CD4-positive, alpha-beta memory T cell (primary cell): ENCODE results near the gene MARK4. TPM values are rescaled to one million over a fixed set of nuclear protein-coding genes. Genes with fewer than 3 reads are reported as not detected.

Source experiments
- CTCF ChIA-PET: fragments of 350-600 bp; sonication (Branson Sonifier 250); formaldehyde crosslinking; loops from one replicate; lab custom pipeline; 2021; ENCODE audit warnings: inconsistent platforms; ENCODE audit not compliant: partially characterized antibody; lab: Charles Lee
- POLR2A ChIA-PET: fragments of 350-600 bp; sonication (Branson Sonifier 250); formaldehyde crosslinking; loops from one replicate; lab custom pipeline; 2021; ENCODE audit not compliant: partially characterized antibody; lab: Charles Lee
- DNase-seq, 5 donors: peaks; one replicate each; pipeline versions ENCODE4 v3.0.0 to v3.0.0-alpha.2; 2020 to 2022; ENCODE audit warnings: mixed read lengths in 1 of 5
- H3K27ac ChIP-seq: one replicate; pipeline ENCODE4 v1.7.0; 2013; ENCODE audit warnings: low read depth, low read length
- H3K27me3 ChIP-seq: 2 replicates; pipeline ENCODE4 v1.7.0; 2013; ENCODE audit warnings: mild to moderate bottlenecking, low read length, moderate library complexity; ENCODE audit not compliant: insufficient read depth
- H3K36me3 ChIP-seq: 2 replicates; pipeline ENCODE4 v1.7.0; 2013; ENCODE audit warnings: mild to moderate bottlenecking, low read length, moderate library complexity; ENCODE audit not compliant: insufficient read depth
- H3K4me1 ChIP-seq: 2 replicates; pipeline ENCODE4 v1.7.0; 2013; ENCODE audit warnings: mild to moderate bottlenecking, low read length, moderate library complexity; ENCODE audit not compliant: insufficient read depth
- H3K4me3 ChIP-seq, 2 donors: one replicate each; pipeline ENCODE4 v1.7.0; 2013; ENCODE audit warnings: low read length in 2 of 2, mild to moderate bottlenecking in 1 of 2
- H3K9me3 ChIP-seq, 2 donors: one replicate each; pipeline ENCODE4 v1.7.0; 2013; ENCODE audit warnings: low read length in 2 of 2, control low read depth in 1 of 2; ENCODE audit not compliant: control insufficient read depth in 1 of 2
- H3K27ac Mint-ChIP-seq, 7 donors: one replicate each; pipeline ENCODE4 v1.8.0; 2020 to 2021; ENCODE audit warnings: mixed read lengths in 7 of 7, mild to moderate bottlenecking in 6 of 7, inconsistent platforms in 3 of 7, moderate library complexity in 3 of 7
- H3K27me3 Mint-ChIP-seq, 2 donors: one replicate each; pipeline ENCODE4 v1.8.0; 2020 to 2021; ENCODE audit warnings: mixed read lengths in 2 of 2
- H3K36me3 Mint-ChIP-seq, 2 donors: one replicate each; pipeline ENCODE4 v1.8.0; 2020 to 2021; ENCODE audit warnings: mixed read lengths in 2 of 2, inconsistent platforms in 1 of 2, mild to moderate bottlenecking in 1 of 2
- H3K4me1 Mint-ChIP-seq, 4 donors: one replicate each; pipeline ENCODE4 v1.8.0; 2020 to 2021; ENCODE audit warnings: mixed read lengths in 4 of 4, mild to moderate bottlenecking in 1 of 4
- H3K4me3 Mint-ChIP-seq, 8 donors: one replicate each; pipeline ENCODE4 v1.8.0; 2020 to 2021; ENCODE audit warnings: mixed read lengths in 8 of 8, mild to moderate bottlenecking in 7 of 8, moderate library complexity in 6 of 8, inconsistent platforms in 3 of 8
- H3K9me3 Mint-ChIP-seq, 8 donors: one replicate each; pipeline ENCODE4 v1.8.0; 2020 to 2021; ENCODE audit warnings: mixed read lengths in 8 of 8, mild to moderate bottlenecking in 5 of 8, inconsistent platforms in 3 of 8, moderate library complexity in 1 of 8
- intact Hi-C: fragments of 100-400 bp; cut with micrococcal nuclease; formaldehyde crosslinking; loops from one replicate; pipeline ENCODE4 v1.15.1; 2023
- polyA plus RNA-seq, 2 donors: library from polyadenylated mRNA; unstranded; fragments of 300-500 nt; fragmentation: Illumina TruSeq; gene quantifications; one replicate each; pipeline ENCODE4 v1.2.3, GENCODE V29; 2021
- total RNA-seq, 2 experiments: library from RNA; stranded (reverse); gene quantifications; one replicate each; pipeline ENCODE4 v1.2.3, GENCODE V29; 2021

Gene MARK4
- total and polyA plus RNA-seq, 4 experiments from 2014 or later: 0.11 to 25.2 (median 13.0) TPM

- H3K36me3 ChIP-seq: peaks cover 5% of the 10 kb centered on the region
- no peaks in the 10 kb centered on the region for H3K9me3 ChIP-seq
- CTCF ChIA-PET: interaction anchor here (1.4 kb wide), 1 partner anchor 9 kb away, joined by 3 read pairs; no protein-coding TSS in a partner anchor
- H3K4me3 ChIP-seq: no peak overlapping the region
- peaks cover 0 to 2% (median 0%) of the 10 kb centered on the region in 8 donors for H3K9me3 Mint-ChIP-seq
- no peaks in the 10 kb centered on the region for H3K27me3 ChIP-seq
- H3K4me3 Mint-ChIP-seq: no peak overlapping the region
- H3K36me3 Mint-ChIP-seq: peaks cover 0 to 4% of the 10 kb centered on the region in 2 donors
- DNase-seq: no peak
- peak overlapping the region in 2 of 7 donors; percentile 15 to 65 for H3K27ac Mint-ChIP-seq
- no peaks in the 10 kb centered on the region for H3K4me1 ChIP-seq
- H3K4me1 Mint-ChIP-seq: no peaks in the 10 kb centered on the region
- POLR2A ChIA-PET: no interaction called here
- H3K27ac ChIP-seq: no peak overlapping the region
- H3K27me3 Mint-ChIP-seq: peaks cover 8 to 10% of the 10 kb centered on the region in 2 donors
- intact Hi-C loops: no loop called here
Observed at GRCh38 chr19:45347570-45348366, 96.7 kb downstream of the MARK4 start.

DNA sequence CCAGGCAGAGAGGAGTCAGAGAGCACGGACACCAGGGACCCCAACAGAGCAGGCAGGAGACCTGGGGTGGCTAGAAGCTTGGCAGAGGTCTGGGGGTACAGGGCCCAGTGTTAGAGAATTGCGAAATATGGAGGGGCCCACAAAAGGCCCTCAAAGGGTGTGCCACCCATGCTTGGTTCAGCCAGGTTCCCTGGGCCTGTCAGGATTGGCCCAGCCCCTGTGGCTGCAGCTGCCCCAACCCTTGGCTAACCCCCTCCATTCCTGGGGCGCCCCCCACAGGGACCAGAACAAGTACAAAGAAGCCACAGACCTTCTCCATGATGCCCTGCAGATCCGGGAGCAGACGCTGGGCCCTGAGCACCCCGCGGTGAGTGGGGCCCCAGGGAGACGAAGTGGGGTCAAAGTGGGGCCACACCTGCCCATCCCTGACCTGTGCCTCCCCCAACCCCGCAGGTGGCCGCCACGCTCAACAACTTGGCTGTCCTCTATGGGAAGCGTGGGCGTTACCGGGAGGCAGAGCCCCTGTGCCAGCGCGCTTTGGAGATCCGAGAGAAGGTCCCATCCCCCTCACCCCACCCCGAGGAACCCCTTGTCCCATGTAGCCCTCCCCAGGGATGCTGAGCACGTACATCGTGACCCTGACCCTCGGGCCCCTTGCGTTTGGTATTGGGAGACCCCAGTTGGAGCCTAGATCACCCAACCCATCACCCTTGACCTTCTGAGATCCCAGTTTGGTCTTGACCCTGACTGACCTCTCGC lies 97.5 kb downstream of the MARK4 start:
- Histone ChIP-seq H3K4me1 (no peaks in the 10 kb centered on the region), H3K4me3 (no peak overlapping the region), H3K9me3 (no peaks in the 10 kb centered on the region), H3K27ac (no peak overlapping the region), H3K27me3 (no peaks in the 10 kb centered on the region), H3K36me3 (peaks cover 12% of the 10 kb centered on the region)
- Mint-ChIP-seq H3K27ac (peak overlapping the region in 1 of 7 donors; percentile 65), H3K4me3 (no peak overlapping the region), H3K9me3 (peaks cover 0 to 2% (median 0%) of the 10 kb centered on the region in 8 donors), H3K27me3 (peaks cover 7 to 9% of the 10 kb centered on the region in 2 donors), H3K4me1 (peaks cover 0 to 2% (median 0%) of the 10 kb centered on the region in 4 donors), H3K36me3 (peaks cover 3 to 9% of the 10 kb centered on the region in 2 donors)
- ChIA-PET CTCF (interaction anchor here (1.4 kb wide), 1 partner anchor 9 kb away, joined by 3 read pairs; no protein-coding TSS in a partner anchor), POLR2A (no interaction called here)
- DNase-seq: no peak
- intact Hi-C loops: no loop called here

GRCh38 chr19:45349126-45349415 lies 98.0 kb downstream of the MARK4 start:
- Mint-ChIP-seq H3K36me3 (peaks cover 5 to 10% of the 10 kb centered on the region in 2 donors), H3K4me1 (peaks cover 0 to 3% (median 0%) of the 10 kb centered on the region in 4 donors), H3K27me3 (peaks cover 5 to 7% of the 10 kb centered on the region in 2 donors), H3K9me3 (peaks cover 0 to 2% (median 0%) of the 10 kb centered on the region in 8 donors), H3K4me3 (no peak overlapping the region), H3K27ac (no peak overlapping the region)
- Histone ChIP-seq H3K4me1 (no peaks in the 10 kb centered on the region), H3K9me3 (no peaks in the 10 kb centered on the region), H3K4me3 (no peak overlapping the region), H3K36me3 (peaks cover 12% of the 10 kb centered on the region), H3K27me3 (no peaks in the 10 kb centered on the region), H3K27ac (no peak overlapping the region)
- DNase-seq: no peak
- POLR2A ChIA-PET: no interaction called here
- CTCF ChIA-PET: no interaction called here
- intact Hi-C loops: no loop called here

DNA sequence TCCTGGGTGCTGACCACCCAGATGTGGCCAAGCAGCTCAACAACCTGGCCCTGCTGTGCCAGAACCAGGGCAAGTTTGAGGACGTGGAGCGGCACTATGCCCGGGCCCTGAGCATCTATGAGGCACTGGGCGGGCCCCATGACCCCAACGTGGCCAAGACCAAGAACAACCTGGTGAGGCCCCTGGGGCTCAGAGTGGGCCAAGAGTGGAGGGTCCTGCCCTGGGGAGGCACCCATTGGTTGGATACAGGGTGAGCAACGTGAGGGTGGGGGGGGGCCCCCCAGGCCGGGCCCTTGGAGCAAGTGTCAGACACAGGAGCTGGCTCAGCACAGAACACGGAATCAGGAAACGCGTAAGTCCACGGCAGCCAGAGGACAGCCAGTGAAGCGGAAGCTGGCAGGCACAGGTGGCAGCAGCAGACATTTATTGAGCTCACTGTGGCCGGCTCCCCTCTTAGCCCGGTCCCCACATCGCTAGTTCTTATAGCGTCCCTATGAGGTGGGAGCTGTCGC lies 98.4 kb downstream of the MARK4 start:
- Mint-ChIP-seq H3K9me3 (peaks cover 0 to 2% (median 0%) of the 10 kb centered on the region in 8 donors), H3K27me3 (peaks cover 3 to 6% of the 10 kb centered on the region in 2 donors), H3K4me3 (no peak overlapping the region), H3K36me3 (peaks cover 5 to 11% of the 10 kb centered on the region in 2 donors), H3K4me1 (peaks cover 0 to 3% (median 0%) of the 10 kb centered on the region in 4 donors), H3K27ac (peak overlapping the region in 1 of 7 donors; percentile 30)
- H3K27ac ChIP-seq: no peak overlapping the region
- ChIA-PET POLR2A (no interaction called here), CTCF (no interaction called here)
- H3K9me3 ChIP-seq: no peaks in the 10 kb centered on the region
- intact Hi-C loops: no loop called here
- H3K27me3 ChIP-seq: no peaks in the 10 kb centered on the region
- no peak overlapping the region for H3K4me3 ChIP-seq
- no peaks in the 10 kb centered on the region for H3K4me1 ChIP-seq
- DNase-seq: no peak
- H3K36me3 ChIP-seq: peaks cover 12% of the 10 kb centered on the region

DNA sequence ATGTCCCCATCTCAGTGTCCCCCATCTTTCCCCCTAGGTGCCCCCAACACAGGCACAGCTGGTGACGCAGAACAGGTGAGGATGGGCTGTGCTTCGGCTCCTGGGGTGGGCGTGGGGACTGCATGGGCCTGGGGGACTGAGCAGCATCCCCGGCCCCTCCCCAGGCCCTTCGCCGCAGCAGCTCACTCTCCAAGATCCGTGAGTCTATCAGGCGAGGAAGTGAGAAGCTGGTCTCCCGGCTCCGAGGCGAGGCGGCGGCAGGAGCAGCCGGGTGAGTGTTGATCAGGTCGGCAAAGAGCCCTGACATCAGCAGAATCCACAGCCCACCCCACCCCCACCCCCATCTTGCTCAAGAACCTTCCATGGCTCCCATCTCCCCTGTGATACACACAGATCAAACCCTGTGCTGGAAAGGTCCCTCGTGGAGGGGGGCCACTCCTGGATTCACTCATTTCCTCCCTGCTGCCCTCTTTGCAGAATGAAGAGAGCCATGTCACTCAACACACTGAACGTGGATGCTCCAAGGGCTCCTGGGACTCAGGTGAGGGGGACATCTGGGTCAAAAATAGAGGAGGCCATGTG lies 99.5 kb downstream of the MARK4 start:
- Mint-ChIP-seq H3K4me1 (peaks cover 0 to 3% (median 0%) of the 10 kb centered on the region in 4 donors), H3K9me3 (peaks cover 0 to 2% (median 0%) of the 10 kb centered on the region in 8 donors), H3K27me3 (peaks cover 0 to 4% of the 10 kb centered on the region in 2 donors), H3K4me3 (no peak overlapping the region), H3K36me3 (peaks cover 9 to 15% of the 10 kb centered on the region in 2 donors), H3K27ac (no peak overlapping the region)
- no peak overlapping the region for H3K4me3 ChIP-seq
- intact Hi-C loops: no loop called here
- no peak for DNase-seq
- no peak overlapping the region for H3K27ac ChIP-seq
- CTCF ChIA-PET: interaction anchor here (1.3 kb wide), 1 partner anchor 12 kb away, joined by 4 read pairs; no protein-coding TSS in a partner anchor
- no peaks in the 10 kb centered on the region for H3K27me3 ChIP-seq
- H3K9me3 ChIP-seq: no peaks in the 10 kb centered on the region
- H3K36me3 ChIP-seq: peaks cover 12% of the 10 kb centered on the region
- no peaks in the 10 kb centered on the region for H3K4me1 ChIP-seq
- POLR2A ChIA-PET: no interaction called here

GRCh38 chr19:45351401-45351952 lies 100.4 kb downstream of the MARK4 start:
- H3K4me1 Mint-ChIP-seq: peaks cover 0 to 3% (median 0%) of the 10 kb centered on the region in 4 donors
- no peak overlapping the region for H3K27ac Mint-ChIP-seq
- DNase-seq: no peak
- Histone ChIP-seq H3K36me3 (peaks cover 12% of the 10 kb centered on the region), H3K9me3 (no peaks in the 10 kb centered on the region), H3K27me3 (no peaks in the 10 kb centered on the region), H3K27ac (no peak overlapping the region), H3K4me1 (no peaks in the 10 kb centered on the region), H3K4me3 (no peak overlapping the region)
- H3K36me3 Mint-ChIP-seq: peaks cover 14 to 15% of the 10 kb centered on the region in 2 donors
- peaks cover 0 to 2% (median 0%) of the 10 kb centered on the region in 8 donors for H3K9me3 Mint-ChIP-seq
- no peaks in the 10 kb centered on the region for H3K27me3 Mint-ChIP-seq
- ChIA-PET POLR2A (no interaction called here), CTCF (interaction anchor here (1.3 kb wide), 1 partner anchor 13 kb away, joined by 4 read pairs; no protein-coding TSS in a partner anchor)
- intact Hi-C loops: no loop called here
- H3K4me3 Mint-ChIP-seq: no peak overlapping the region
